Activated CD4-positive, alpha-beta T cell treated with anti-CD3 and anti-CD28 coated beads, Interleukin-10, Interleukin-2, amounts not matched to agents 100 ng/mL and 50 ng/mL, durations not matched to agents 16 hours and 8 hours (primary cell): Measurements from ENCODE around the gene F8.
A peak's percentile ranks its signal among the peaks of the same experiment; 100 is the strongest.
"Not testable (repeated sequence)": the region's sequence is repeated elsewhere in the genome, so short reads cannot be mapped to it uniquely, and the experiment has no call there.

Source experiments
- DNase-seq: peaks from one replicate; pipeline ENCODE4 v3.0.0-alpha.2; 2020

The F8 gene

DNA sequence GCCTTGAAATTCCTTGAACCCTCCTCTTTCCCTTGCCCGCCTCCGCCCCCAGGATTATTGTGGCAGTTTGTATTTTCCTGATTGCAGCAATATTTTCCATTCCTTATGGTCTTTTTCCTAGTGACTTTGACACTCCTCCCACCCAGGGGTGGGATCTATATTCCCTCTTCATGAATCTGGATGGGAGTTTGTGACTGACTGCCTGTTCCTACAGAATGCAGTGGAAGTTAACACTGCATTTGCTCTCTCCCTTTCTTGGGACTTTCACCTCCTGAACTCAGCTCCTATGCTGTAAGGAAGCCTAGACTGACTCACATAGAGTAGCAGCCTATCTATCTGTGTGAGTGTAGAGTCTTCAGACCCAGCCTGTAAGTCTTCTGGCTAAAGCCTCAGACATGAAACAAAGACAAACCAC is 6.4 kb upstream of the F8 start:
- DNase-seq, result no peak

DNA sequence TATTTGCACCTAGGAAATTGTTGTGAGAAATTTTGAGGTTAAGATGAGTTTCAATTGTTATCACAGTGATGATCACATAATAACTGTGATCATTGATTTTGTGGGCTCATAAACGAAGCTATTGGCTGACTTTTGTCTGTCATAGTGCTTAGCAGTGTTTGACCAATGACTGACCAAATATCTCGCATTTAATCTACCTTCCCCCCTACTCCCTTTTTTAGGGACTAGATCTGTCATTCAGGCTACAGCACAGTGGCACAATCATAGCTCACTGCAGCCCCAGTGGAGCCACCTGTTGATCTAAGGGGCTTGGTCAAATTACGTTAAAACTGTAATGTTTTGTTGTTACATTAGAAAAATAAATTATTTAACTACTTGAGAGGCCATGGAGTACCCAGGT is 5.6 kb upstream of the F8 start:
- DNase-seq, result peak; percentile 15

DNA sequence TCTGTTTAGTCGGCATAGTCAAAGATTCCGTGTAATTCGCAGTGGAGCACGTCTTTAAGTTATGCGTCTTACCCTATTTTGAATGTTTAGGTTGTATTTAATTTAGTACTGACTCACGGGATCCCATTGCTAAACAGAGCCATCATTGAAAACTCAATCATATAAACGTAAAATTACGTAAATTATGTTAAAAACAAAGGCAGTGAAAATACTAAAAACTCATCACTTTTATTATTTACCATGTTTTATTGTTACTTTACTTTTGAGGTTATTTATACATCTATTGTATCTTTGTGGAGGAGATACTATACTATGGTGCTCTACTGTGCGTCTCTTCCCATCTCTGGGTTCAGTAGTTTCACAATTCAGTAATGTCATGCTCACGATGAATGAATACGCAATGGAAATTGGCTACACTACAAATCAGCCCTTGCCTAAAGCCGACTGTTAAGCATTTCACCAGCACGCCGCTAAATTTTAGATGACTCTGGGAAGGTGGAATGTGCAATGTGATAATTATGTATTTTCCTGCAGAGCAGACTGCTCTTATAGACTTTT is 5.1 kb upstream of the F8 start:
- DNase-seq, result peak; percentile 52

DNA sequence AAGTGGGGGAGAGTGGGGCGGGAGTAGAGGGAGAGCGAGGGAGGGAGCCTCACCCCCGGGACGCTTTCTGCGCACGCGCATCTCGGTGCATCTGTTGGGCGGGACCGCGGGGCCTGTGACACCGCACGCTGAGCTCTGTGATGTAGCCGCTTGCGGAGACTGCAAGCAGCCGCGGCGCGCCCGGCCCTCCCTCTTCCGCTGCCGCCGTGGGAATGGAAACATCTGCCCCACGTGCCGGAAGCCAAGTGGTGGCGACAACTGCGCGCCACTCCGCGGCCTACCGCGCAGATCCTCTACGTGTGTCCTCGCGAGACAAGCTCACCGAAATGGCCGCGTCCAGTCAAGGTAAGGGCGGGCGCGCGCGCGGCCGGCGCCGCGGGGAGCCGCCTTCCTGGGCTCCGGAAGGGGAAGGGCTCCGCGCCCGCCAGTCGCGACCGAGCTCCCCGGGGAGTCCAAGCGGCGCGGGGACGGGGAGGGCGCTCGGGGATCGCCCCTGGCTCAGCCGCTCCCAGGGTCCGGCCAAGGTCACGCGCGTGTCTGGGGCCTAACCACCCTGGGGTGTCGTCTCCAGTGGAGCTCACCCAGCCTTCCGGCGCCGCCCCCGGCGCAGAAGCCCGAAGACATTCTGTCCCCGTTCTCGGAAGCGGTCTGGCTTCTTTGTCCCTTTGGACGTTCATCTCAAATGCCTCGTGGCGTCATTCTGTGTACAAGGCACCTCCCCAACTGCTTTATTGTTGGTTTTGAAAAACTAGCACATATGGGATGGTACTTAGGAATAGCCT is 4.4 kb upstream of the F8 start, which contains the start of gene FUNDC2:
FUNDC2 (plus strand) TSS at position 118 of the 782 bp plus-strand sequence; CDS start at position 213, 95 bp downstream.
- peak; percentile 94 for DNase-seq

DNA sequence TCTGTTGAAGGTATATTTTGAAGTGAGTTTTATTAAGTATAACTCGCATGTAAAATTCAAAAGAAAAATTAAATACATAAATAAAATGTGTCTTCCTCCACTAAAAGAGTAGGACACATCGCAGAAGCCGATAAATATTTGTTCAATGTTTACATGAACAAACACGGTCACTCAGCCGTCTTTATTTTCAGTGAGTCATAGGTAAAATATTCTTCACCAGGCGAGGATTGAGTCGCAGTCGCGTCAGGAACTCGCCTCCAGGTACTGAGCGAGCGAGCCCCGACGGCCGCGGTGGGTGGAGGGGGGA is 3.9 kb upstream of the F8 start:
- no peak for DNase-seq

DNA sequence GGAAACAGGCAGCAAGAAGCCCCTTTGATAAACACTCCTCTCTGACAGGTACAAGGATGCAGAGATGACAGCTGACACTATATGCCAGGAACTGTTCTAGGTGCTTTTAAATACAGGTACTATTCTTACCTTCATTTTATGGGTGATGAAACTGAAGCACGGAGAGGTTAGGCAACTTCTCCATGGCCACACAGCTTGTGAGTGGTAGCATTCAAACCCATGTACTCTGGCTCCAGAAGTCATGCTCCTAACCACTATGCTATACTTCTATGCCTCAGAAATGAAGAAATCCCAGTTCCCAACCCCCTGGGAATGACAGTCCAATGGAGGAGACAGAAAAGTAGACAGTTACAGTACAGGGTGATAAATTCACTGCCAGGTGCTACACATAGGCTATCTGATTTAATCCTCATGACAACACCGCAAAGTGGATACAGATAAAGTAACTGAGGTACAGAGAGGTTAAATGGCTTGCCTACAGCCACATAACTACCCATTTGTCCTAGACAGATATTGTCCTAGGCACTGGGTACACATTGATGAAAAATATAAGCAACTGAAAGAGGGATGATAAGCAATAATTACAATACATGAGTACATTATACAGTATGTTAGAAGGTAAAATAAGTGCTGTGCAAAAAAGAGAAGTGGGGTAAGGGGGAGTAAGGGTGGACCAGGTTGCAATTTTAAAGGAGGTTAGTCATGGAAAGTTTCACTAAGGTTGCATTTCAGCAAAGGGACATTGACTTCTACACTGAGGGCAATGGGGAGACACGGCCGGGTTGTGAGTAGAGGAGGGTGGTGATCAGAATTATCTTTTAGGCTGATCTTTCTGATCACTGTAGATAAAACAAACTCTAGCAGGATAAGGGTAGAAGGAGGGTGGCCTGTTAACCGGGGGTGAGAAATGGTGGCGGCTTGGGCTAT is 1.6 kb upstream of the F8 start:
- no peak for DNase-seq

DNA sequence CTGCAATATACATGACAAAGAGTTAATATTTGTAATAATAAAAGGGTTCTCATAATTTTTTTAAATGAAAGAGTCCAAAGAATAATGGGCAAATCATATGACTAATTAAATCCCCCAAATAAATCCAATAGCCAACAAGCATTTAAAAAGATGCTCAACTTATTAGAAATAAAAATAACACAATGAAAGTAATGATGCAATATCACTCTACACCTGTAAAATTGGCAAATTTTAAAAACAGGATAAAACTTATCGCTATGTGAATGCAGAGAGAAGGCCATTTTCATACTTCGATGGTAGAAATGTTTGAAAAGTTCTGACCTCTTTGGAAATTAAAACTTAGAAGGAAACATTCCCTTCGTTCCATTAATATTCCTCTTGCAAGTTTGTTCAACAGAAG is 1.9 kb downstream of the F8 start:
- no peak for DNase-seq

DNA sequence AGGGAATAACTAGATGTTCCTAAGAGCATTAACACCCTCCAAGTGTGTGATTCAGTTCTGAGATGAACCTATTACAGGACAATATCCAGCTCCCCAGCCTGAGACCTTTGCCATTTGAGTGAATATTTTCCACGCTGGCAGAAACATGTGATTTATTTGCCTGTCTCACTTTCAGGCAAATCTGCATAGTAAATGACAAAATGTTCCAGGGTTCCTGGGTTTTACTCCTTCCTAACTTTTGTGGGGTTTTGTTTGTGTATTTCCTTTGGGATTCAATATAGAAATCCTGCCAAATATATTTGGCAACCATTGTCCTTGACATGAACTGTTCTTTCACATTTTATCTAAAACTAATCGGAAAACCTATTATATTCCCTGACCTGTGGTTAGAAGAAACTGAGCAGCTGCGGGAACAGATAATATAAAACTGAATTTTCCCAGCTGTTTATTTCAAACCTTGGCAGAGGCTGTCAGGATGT is 12.5 kb downstream of the F8 start:
- no peak for DNase-seq

DNA sequence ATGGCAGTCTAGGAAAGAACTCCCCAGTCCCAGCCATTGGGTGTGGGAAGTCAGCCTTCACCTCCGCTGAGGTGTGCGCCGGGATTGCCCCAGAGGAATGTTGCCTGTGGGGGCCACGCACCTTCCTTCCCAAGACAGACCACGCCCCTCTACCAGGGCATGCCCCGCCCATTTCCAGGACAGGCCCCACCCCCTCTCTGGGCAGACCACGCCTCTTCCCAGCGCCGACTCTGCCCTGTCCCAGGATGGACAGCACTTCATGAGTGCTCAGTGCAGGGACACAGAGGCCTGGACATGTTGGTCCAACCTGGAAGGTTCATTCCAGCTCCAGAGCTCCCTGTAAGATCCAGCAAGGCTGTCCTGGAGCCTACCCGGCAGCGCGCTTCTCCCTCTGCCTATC is 13.9 kb downstream of the F8 start:
- DNase-seq, result not testable (repeated sequence)

DNA sequence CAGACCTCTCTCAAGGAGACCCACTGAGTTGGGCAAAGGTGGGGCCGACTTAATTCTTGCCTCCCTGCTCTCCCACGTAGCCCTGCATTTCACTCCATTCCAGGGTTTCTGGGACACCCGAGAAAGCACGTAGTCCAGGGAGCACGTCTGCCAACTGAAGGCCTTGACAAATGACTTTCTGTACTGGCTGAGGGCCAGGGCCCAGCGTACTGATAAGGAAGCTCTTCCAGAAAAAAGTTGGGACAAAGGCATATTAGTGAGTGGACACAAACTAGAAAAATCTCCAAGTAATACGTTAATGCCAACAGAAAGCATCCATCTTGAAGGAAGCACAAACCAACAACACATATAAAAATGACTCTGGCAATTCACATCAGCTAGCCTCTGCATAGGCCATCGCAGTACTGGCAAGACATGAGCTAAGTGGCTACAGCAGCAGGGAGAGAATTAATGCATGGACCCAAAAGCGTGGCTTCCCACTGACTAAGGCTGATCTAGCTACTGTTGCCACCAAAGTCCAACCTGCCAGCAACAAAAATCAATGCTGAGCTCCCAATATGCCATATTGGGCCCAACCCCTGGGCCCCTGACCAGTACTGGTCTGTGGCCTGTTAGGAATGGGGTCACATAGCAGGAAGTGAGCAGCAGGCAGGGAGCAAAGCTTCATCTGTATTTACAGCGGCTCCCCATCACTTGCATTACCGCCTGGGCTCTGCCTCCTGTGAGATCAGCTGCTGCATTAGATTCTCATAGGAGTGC is 15.4 kb downstream of the F8 start:
- DNase-seq, result not testable (repeated sequence)

DNA sequence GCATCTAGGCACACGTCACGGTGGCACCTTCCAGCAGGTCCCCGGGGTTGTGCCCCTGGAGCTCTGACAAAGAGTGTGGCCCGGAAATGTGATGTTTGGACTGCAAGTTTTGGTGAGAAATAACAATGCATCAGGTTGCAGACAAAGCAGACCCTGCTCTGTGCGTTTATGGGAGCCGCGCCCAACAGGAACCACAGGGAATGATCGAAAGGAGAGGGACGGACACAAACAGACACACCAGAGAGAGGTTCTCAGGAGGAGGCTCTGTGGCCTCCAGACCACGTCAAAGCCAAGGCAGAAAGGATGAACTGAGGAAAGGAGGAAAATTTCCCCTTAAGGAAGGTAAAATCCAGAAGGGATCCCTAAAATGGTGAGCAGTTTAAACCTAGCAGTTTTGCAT is 16.1 kb downstream of the F8 start:
- DNase-seq, result not testable (repeated sequence)

DNA sequence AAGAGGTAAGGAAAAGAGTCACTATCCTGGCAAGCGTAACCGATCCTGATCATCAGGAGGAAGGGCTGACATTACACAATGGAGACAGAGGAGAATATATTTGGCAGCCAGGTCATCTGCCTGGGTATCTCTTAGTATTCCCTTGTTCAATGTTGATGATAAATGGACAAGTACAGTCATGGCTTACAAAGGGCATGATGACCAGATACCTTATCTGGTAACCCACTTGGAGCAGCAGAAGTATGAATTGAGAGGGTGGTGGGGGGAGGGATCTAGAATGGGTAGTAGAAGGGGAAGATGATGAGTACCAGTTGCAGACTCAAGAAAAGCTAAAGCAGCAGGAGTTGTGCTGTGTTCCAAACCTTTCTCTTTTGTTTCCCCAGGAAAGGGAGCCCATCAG is 17.3 kb downstream of the F8 start:
- DNase-seq, result no peak

DNA sequence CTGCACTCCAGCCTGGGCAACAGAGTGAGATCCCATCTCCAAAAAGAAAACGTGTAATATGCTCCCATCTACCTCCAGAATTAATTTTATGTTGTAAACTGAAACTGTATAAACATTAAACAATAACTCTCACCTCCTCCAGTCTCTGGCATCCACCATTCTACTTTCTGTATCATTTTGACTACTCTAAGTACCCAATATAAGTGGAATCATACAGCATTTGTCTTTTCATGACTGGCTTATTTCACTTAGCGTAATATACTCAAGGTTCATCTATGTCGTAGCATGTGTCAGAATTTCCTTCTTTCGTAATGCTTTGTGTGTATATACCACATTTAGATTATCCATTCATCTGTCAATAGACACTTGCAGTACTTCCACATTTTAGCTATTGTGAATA is 20.6 kb downstream of the F8 start:
- peak; percentile 8 for DNase-seq

DNA sequence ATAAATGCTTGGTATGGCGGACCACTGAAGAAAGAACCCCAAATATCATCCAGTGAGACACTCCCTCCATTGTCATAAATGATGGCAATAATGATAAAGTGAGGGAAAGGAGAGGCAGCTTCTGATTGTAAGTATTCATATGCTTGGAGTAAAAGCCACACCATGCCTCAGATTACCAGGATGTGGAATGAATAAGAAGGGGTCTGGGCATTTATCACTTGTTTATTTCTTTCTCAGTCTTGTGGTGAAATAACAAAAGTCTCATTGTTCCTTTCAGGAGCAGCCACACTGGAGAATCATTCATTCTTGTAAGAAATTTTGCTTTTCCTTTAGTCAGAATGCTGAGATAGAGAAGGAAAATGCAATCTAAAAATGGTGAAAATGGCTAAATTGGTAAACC is 21.7 kb downstream of the F8 start:
- no peak for DNase-seq

DNA sequence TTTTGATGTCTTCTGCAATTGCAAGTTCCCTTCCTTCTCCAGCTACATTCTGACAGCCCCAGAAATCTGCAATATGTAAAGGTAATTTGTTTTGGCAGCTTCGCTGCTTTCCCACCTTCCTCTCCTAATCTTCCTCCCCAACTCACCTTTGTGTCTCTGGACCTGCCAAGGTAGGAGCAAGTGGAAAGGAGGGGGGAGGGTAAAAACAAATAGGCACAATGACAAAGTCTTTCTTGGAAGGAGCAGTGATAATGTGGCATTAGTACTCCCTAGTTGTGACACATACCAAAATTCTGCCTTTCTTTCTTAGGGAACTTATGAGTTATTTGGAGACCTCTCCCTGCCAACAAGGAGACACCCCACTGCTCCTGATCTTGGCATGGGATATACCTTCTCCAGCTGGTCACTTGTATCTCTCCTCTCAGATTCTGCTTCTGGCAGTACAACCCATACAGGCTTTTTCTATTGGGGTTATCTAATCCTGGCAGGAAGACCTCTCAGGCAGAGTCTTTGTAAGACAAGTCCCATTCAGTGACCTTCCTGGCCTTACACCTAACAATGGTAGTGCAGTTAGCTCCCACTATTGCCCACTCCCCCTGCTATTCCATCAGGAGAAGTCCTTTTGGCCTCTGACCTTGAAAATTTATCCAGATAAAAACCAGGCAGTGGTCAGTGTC is 24.2 kb downstream of the F8 start:
- DNase-seq, result no peak

DNA sequence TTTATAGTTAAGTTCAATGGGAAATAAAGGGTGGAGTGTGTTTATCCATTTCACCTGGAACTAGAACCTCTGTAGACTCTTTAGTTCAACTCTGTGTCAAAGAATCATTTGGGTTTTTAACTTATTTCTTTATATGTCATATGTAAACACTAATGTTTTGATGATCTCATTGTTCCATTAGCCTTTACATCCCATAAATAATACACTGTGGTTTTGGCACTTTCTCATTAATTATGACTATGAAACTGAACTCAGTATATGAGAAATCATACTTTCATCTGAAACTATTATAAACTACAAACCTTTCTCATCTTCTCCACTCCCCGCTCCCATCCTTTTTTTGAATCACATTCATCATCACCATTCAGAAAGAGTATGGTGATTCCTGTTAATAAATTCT is 31.0 kb downstream of the F8 start:
- DNase-seq, result no peak

DNA sequence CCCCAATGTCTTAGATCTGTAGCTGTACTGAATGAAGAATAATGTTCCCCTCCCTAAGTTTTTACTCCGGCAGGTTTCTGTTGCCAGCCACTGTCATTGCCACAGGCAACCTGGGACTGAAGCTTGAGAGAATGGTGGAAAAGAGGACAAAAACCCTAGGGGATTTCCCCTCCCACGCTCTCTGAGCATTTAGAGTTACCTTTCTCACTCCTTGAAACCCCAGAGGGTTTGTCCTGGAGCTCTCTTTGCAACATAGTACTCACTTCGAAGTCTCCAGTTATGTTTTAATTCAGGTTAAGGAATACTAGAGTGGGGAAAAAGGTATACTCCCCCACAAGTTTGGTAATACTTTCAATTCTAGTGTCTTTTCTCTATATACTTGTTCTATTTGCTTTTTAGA is 31.5 kb downstream of the F8 start:
- peak; percentile 11 for DNase-seq

DNA sequence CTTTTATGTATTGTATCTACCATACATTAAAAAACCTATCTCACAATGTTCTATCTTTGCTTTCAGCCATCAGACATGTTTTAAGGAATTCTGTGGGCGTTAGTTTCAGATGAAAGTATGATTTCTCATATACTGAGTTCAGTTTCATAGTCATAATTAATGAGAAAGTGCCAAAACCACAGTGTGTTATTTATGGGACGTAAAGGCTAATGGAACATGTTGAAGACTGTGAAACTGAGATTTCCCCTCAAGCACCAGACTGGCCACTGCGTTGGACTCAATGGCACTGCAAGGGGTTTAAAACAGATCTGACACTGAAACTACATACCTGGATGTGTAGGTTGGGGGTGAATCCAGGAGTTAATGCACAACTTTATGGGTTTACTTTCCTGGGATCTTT is 32.0 kb downstream of the F8 start:
- no peak for DNase-seq

DNA sequence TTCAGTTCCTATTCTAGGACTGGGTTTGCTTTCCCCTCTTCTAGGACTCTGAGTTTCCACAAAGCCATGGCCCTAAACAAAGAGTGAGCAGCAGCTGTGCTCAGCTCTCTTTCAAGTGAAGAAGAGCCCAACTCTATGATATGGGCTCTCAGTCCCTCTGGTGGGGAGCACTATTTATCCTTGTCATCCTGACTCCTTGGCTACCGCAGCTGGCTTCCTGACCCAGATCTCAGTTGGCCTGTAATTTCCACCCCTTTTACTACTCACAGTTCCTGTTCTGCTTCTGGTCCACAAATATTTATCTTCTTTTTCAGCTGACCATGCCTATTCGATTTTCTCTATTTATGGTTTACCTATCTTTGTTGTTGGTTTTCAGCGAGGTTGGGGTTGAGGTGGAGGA is 33.8 kb downstream of the F8 start:
- no peak for DNase-seq

DNA sequence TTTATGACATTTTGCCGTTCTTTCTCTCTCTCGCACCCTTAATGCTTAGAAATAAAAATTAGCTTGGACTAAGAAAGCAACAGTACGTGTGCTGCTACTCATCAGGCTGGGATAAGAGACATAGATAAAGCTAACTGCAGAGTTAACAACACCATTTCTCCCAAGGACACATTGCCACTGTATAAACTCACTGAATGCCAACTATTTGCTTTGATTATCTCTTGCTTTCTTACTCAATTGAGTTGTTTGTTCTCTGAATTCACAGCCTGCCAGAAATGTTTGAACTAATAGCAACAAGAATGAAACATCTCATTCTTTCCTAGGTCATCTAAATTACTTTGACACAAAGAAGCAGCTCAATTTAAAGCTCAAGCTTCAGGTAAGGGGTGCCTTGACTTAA is 34.6 kb downstream of the F8 start:
- DNase-seq, result no peak

DNA sequence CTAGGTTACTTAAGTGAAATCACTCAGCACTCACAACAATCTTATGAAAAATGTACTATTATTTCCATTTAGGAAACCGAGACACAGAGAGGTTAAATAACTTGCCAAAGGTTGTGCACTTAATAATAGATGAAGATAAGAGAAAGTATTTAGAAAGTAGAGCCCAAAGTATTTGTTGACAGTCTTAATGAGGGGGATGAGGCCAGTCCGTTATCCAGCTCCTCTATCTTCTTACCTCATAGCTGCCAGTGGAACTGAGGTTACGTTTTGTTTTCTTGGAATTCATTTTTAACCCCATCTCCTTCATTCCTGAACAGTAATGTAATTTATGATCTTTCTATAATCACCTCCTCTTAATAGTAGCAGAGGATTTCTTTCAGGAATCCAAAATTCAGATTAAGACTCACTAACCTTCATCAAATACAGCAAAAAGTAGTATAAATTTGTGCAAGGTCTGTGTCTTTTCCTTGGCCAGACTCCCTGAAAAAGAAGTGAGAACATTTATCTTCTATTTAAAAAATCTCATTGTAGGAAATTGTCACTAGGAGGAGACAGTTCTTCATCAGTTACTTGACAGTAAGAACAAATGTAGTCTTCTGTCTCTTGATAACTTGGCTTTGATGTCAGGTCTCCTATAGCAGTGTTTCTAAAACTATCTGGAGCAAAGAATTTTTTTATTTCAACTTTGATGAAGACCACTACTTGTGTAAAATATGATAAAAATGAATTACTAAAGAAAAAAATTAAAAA is 35.5 kb downstream of the F8 start:
- DNase-seq, result no peak

DNA sequence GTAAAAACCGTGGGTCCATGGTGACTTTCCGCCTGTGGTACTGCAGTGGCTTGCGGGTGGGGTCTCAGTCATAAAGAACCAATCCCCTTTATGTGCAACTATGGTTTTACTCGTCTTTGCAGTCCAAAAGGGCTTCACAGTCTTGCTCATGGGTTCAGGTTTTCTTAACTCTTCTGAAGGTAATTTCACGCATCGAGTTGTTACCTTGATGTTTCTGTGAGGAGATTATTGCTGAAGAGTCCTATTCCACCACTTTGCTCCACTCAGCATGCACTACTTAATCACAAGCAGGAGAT is 41.5 kb downstream of the F8 start:
- no peak for DNase-seq
